Measurements from ENCODE around the gene LRPAP1. TPM values are rescaled to one million over a fixed set of nuclear protein-coding genes. Genes with fewer than 3 reads are reported as not detected.

The LRPAP1 gene
- total RNA-seq, 1 donor = 82.9 TPM

- H3K4me3 ChIP-seq (ENCODE audit: insufficient read depth, low read length) = no peak overlapping the region
- H2AFZ ChIP-seq (ENCODE audit: low read length) = no peak overlapping the region
- H4K20me1 ChIP-seq (ENCODE audit: insufficient read depth, low read length) = peaks cover 26% of the 10 kb centered on the region
- H3K79me2 ChIP-seq (ENCODE audit: insufficient read depth, low read length) = peaks cover 3% of the 10 kb centered on the region
- TF ChIP-seq, protein P1, sequence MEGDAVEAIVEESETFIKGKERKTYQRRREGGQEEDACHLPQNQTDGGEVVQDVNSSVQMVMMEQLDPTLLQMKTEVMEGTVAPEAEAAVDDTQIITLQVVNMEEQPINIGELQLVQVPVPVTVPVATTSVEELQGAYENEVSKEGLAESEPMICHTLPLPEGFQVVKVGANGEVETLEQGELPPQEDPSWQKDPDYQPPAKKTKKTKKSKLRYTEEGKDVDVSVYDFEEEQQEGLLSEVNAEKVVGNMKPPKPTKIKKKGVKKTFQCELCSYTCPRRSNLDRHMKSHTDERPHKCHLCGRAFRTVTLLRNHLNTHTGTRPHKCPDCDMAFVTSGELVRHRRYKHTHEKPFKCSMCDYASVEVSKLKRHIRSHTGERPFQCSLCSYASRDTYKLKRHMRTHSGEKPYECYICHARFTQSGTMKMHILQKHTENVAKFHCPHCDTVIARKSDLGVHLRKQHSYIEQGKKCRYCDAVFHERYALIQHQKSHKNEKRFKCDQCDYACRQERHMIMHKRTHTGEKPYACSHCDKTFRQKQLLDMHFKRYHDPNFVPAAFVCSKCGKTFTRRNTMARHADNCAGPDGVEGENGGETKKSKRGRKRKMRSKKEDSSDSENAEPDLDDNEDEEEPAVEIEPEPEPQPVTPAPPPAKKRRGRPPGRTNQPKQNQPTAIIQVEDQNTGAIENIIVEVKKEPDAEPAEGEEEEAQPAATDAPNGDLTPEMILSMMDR (IDR thresholded peaks at IDR 0.05; ENCODE audit: extremely low read depth, low read depth, low read length) = no peak
- H3K4me1 ChIP-seq (ENCODE audit: insufficient read depth, low read length) = no peaks in the 10 kb centered on the region
- H3K27me3 ChIP-seq (ENCODE audit: insufficient read depth, low read length) = no peaks in the 10 kb centered on the region
- H3K9me3 ChIP-seq (ENCODE audit: low read depth, low read length) = no peaks in the 10 kb centered on the region
- no peak for DNase-seq (ENCODE audit: insufficient read length, low spot score, missing footprints)
- no peak overlapping the region for H3K4me2 ChIP-seq (ENCODE audit: insufficient read depth, low read length)
- no peak overlapping the region for H3K27ac ChIP-seq (ENCODE audit: low read depth, low read length)
- H3K36me3 ChIP-seq (ENCODE audit: insufficient read depth, low read length) = peaks cover 52% of the 10 kb centered on the region
These were observed 11.2 kb downstream of the LRPAP1 start for GRCh38 chr4:3520796-3521600.

- TF ChIP-seq, protein P1 (IDR thresholded peaks at IDR 0.05; ENCODE audit: extremely low read depth, low read depth, low read length) = no peak
- Histone ChIP-seq H3K79me2 (ENCODE audit: insufficient read depth, low read length) (no peaks in the 10 kb centered on the region), H3K4me3 (ENCODE audit: insufficient read depth, low read length) (no peak overlapping the region), H3K9me3 (ENCODE audit: low read depth, low read length) (no peaks in the 10 kb centered on the region), H2AFZ (ENCODE audit: low read length) (no peak overlapping the region), H3K4me1 (ENCODE audit: insufficient read depth, low read length) (no peaks in the 10 kb centered on the region), H3K27ac (ENCODE audit: low read depth, low read length) (no peak overlapping the region), H3K36me3 (ENCODE audit: insufficient read depth, low read length) (peaks cover 54% of the 10 kb centered on the region), H3K27me3 (ENCODE audit: insufficient read depth, low read length) (no peaks in the 10 kb centered on the region), H4K20me1 (ENCODE audit: insufficient read depth, low read length) (peaks cover 19% of the 10 kb centered on the region), H3K4me2 (ENCODE audit: insufficient read depth, low read length) (no peak overlapping the region)
- DNase-seq (ENCODE audit: insufficient read length, low spot score, missing footprints) = no peak
These were observed 11.9 kb downstream of the LRPAP1 start for GRCh38 chr4:3520276-3520675.

GRCh38 chr4:3519468-3520264, 12.6 kb downstream of the LRPAP1 start:
- no peak overlapping the region for H3K27ac ChIP-seq (ENCODE audit: low read depth, low read length)
- peaks cover 53% of the 10 kb centered on the region for H3K36me3 ChIP-seq (ENCODE audit: insufficient read depth, low read length)
- TF ChIP-seq, protein P1 (IDR thresholded peaks at IDR 0.05; ENCODE audit: extremely low read depth, low read depth, low read length) = no peak
- no peak for DNase-seq (ENCODE audit: insufficient read length, low spot score, missing footprints)
- no peak overlapping the region for H3K4me3 ChIP-seq (ENCODE audit: insufficient read depth, low read length)
- no peaks in the 10 kb centered on the region for H3K27me3 ChIP-seq (ENCODE audit: insufficient read depth, low read length)
- H3K4me1 ChIP-seq (ENCODE audit: insufficient read depth, low read length) = no peaks in the 10 kb centered on the region
- H3K79me2 ChIP-seq (ENCODE audit: insufficient read depth, low read length) = no peaks in the 10 kb centered on the region
- H3K4me2 ChIP-seq (ENCODE audit: insufficient read depth, low read length) = no peak overlapping the region
- peaks cover 13% of the 10 kb centered on the region for H4K20me1 ChIP-seq (ENCODE audit: insufficient read depth, low read length)
- no peak overlapping the region for H2AFZ ChIP-seq (ENCODE audit: low read length)
- no peaks in the 10 kb centered on the region for H3K9me3 ChIP-seq (ENCODE audit: low read depth, low read length)

DNA sequence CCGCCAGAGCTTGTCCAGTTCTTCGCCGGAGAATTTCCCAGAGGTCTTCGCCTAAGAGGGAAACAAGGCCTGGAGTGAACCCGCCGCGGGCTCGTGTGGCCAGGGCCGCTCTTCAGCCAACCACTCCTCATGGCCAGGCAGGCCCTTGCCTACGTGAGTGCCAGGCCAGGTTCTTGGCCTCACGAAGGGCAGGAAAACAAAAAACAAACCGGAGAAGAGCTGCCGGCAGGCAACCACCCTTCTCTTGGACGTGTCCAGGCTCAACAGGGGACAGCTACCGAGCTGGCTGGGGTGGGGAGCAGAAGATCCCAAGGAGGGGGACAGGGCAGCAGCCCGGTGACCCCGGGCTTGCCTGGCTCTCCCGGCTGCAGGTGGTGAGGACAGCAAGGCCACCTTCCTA, 13.3 kb downstream of the LRPAP1 start:
- H4K20me1 ChIP-seq (ENCODE audit: insufficient read depth, low read length) = peaks cover 10% of the 10 kb centered on the region
- H3K4me1 ChIP-seq (ENCODE audit: insufficient read depth, low read length) = no peaks in the 10 kb centered on the region
- no peak overlapping the region for H3K27ac ChIP-seq (ENCODE audit: low read depth, low read length)
- no peak overlapping the region for H2AFZ ChIP-seq (ENCODE audit: low read length)
- no peaks in the 10 kb centered on the region for H3K27me3 ChIP-seq (ENCODE audit: insufficient read depth, low read length)
- TF ChIP-seq, protein P1 (IDR thresholded peaks at IDR 0.05; ENCODE audit: extremely low read depth, low read depth, low read length) = no peak
- peaks cover 55% of the 10 kb centered on the region for H3K36me3 ChIP-seq (ENCODE audit: insufficient read depth, low read length)
- H3K9me3 ChIP-seq (ENCODE audit: low read depth, low read length) = no peaks in the 10 kb centered on the region
- no peak overlapping the region for H3K4me3 ChIP-seq (ENCODE audit: insufficient read depth, low read length)
- no peak for DNase-seq (ENCODE audit: insufficient read length, low spot score, missing footprints)
- H3K79me2 ChIP-seq (ENCODE audit: insufficient read depth, low read length) = no peaks in the 10 kb centered on the region
- H3K4me2 ChIP-seq (ENCODE audit: insufficient read depth, low read length) = no peak overlapping the region
